ENCODE data around the gene MAGED1.

The MAGED1 gene

DNA sequence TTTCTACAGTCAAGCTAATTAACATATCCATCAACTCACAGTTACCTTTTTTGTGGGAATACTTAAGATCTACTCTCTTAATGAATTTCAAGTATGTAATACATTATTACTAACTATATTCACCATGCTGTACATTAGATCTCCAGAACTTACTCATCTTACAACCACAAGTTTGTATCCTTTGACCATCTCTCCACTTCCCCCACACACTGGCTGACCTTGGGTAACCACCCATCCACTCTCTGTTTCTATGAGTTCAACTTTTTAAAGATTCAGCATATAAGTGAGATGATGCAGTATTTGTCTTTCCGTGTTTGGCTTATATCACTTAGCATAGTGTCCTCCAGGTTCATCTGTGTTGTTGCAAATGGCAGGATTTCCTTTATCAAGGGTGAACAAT, 30.5 kb upstream of the MAGED1 start:
- no peak for DNase-seq (ENCODE audit: insufficient read length, low spot score)
- no peak for FAIRE-seq

GRCh38 chrX:51866210-51866609, 27.2 kb upstream of the MAGED1 start:
- TF ChIP-seq POU2F2 (IDR thresholded peaks at IDR 0.05; ENCODE audit: low read depth, low read length) (no peak), SPI1 (IDR thresholded peaks at IDR 0.05; ENCODE audit: low read depth, low read length) (no peak), TAF1 (IDR thresholded peaks at IDR 0.05; ENCODE audit: low read depth, low read length) (no peak), POLR2AphosphoS5 (IDR thresholded peaks at IDR 0.05; ENCODE audit: low read depth, low read length) (no peak), PAX5 (IDR thresholded peaks at IDR 0.05; ENCODE audit: insufficient read depth, low read length, severe bottlenecking) (no peak), POLR2A (IDR thresholded peaks at IDR 0.05; ENCODE audit: low read depth, low read length) (no peak)
- FAIRE-seq, result no peak
- no peak for DNase-seq (ENCODE audit: insufficient read length, low spot score)

More for the DNA sequence above, 30.5 kb upstream of the MAGED1 start:
- 0 out of 2 replicates have a peak, but pooled peaks have one; percentile 9 for TF ChIP-seq SPI1 (IDR thresholded peaks at IDR 0.05; ENCODE audit: low read depth, low read length)
- TF ChIP-seq TAF1 (IDR thresholded peaks at IDR 0.05; ENCODE audit: low read depth, low read length), result no peak
- no peak for TF ChIP-seq POLR2AphosphoS5 (IDR thresholded peaks at IDR 0.05; ENCODE audit: low read depth, low read length)

GRCh38 chrX:51867626-51868025, 25.8 kb upstream of the MAGED1 start:
- FAIRE-seq, result no peak
- TF ChIP-seq SPI1 (IDR thresholded peaks at IDR 0.05; ENCODE audit: low read depth, low read length), result no peak
- TF ChIP-seq POU2F2 (IDR thresholded peaks at IDR 0.05; ENCODE audit: low read depth, low read length), result no peak
- no peak for TF ChIP-seq POLR2A (IDR thresholded peaks at IDR 0.05; ENCODE audit: low read depth, low read length)
- no peak for TF ChIP-seq PAX5 (IDR thresholded peaks at IDR 0.05; ENCODE audit: insufficient read depth, low read length, severe bottlenecking)
- no peak for TF ChIP-seq TAF1 (IDR thresholded peaks at IDR 0.05; ENCODE audit: low read depth, low read length)
- TF ChIP-seq POLR2AphosphoS5 (IDR thresholded peaks at IDR 0.05; ENCODE audit: low read depth, low read length), result no peak
- no peak for DNase-seq (ENCODE audit: insufficient read length, low spot score)

DNA sequence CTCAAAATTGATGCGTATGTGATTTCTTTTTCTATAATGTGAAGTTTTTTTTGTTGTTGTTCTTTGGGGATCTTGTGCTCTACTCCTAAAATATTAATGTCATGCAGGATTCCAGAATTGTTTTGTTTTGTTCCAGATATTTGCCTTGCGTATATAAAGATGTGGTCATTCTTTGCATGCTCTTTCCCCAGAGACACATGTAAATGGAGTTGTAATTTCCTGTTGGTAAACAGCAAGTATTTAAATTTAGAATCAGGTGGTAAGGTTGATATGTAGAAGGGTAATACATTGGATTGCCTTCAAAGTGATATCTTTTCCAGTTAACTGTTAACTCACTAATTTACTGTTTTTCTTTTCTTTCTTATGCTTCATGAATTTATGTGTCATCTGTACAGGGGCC, 23.1 kb upstream of the MAGED1 start:
- DNase-seq (ENCODE audit: insufficient read length, low spot score) (no peak), FAIRE-seq (peak; percentile 62)
- TF ChIP-seq SPI1 (IDR thresholded peaks at IDR 0.05; ENCODE audit: low read depth, low read length) (no peak), POLR2AphosphoS5 (IDR thresholded peaks at IDR 0.05; ENCODE audit: low read depth, low read length) (no peak), PAX5 (IDR thresholded peaks at IDR 0.05; ENCODE audit: insufficient read depth, low read length, severe bottlenecking) (no peak), POLR2A (IDR thresholded peaks at IDR 0.05; ENCODE audit: low read depth, low read length) (no peak), POU2F2 (IDR thresholded peaks at IDR 0.05; ENCODE audit: low read depth, low read length) (no peak), TAF1 (IDR thresholded peaks at IDR 0.05; ENCODE audit: low read depth, low read length) (no peak)

DNA sequence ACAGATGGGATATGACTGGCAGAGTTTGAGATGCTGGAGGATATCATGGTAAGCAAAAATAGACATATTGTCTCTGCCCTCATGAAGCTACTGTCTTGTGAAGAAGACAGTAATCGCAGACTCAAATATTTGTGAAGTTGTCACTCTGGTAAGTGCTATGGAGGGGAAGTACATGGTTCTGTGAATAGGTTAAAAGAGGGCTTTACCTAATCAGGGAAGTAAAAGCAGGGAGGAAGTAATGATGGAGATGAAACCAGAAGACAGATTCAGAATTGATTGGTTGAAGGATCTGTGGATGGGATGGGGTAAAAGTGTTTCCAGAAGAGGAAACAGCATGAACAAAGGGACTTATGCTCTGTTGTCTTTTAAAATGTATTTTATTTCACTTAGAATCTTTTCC, 19.3 kb upstream of the MAGED1 start:
- FAIRE-seq, result no peak
- TF ChIP-seq POU2F2 (IDR thresholded peaks at IDR 0.05; ENCODE audit: low read depth, low read length) (no peak), POLR2AphosphoS5 (IDR thresholded peaks at IDR 0.05; ENCODE audit: low read depth, low read length) (no peak), SPI1 (IDR thresholded peaks at IDR 0.05; ENCODE audit: low read depth, low read length) (no peak), TAF1 (IDR thresholded peaks at IDR 0.05; ENCODE audit: low read depth, low read length) (no peak), POLR2A (IDR thresholded peaks at IDR 0.05; ENCODE audit: low read depth, low read length) (no peak), PAX5 (IDR thresholded peaks at IDR 0.05; ENCODE audit: insufficient read depth, low read length, severe bottlenecking) (no peak)
- no peak for DNase-seq (ENCODE audit: insufficient read length, low spot score)

DNA sequence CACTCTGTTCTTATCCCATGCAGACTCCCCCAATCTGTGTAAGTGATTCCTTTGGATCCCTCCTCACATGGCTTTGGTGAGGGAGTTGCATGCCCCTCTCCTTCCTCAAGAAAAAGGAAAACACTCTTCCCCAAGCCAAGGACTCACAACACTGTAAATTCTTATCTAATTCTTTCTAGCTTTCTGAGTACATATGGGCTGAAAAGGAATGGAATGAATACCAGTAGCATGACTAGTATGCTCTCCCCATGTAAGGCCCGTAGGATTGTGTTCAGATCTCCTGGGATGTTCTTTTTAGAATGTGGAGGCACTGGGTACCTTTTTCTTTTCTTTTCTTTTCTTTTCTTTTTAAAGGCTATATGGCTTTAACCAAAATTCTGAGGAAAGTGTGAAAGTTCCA, 17.0 kb upstream of the MAGED1 start:
- FAIRE-seq (no peak), DNase-seq (ENCODE audit: insufficient read length, low spot score) (no peak)
- TF ChIP-seq SPI1 (IDR thresholded peaks at IDR 0.05; ENCODE audit: low read depth, low read length) (no peak), PAX5 (IDR thresholded peaks at IDR 0.05; ENCODE audit: insufficient read depth, low read length, severe bottlenecking) (no peak), POLR2A (IDR thresholded peaks at IDR 0.05; ENCODE audit: low read depth, low read length) (no peak), TAF1 (IDR thresholded peaks at IDR 0.05; ENCODE audit: low read depth, low read length) (no peak), POLR2AphosphoS5 (IDR thresholded peaks at IDR 0.05; ENCODE audit: low read depth, low read length) (no peak), POU2F2 (IDR thresholded peaks at IDR 0.05; ENCODE audit: low read depth, low read length) (no peak)

- no peak for DNase-seq (ENCODE audit: insufficient read length, low spot score)
- no peak for TF ChIP-seq SPI1 (IDR thresholded peaks at IDR 0.05; ENCODE audit: low read depth, low read length)
- no peak for TF ChIP-seq PAX5 (IDR thresholded peaks at IDR 0.05; ENCODE audit: insufficient read depth, low read length, severe bottlenecking)
- TF ChIP-seq POLR2AphosphoS5 (IDR thresholded peaks at IDR 0.05; ENCODE audit: low read depth, low read length), result no peak
- TF ChIP-seq TAF1 (IDR thresholded peaks at IDR 0.05; ENCODE audit: low read depth, low read length), result no peak
- TF ChIP-seq POU2F2 (IDR thresholded peaks at IDR 0.05; ENCODE audit: low read depth, low read length), result no peak
- TF ChIP-seq POLR2A (IDR thresholded peaks at IDR 0.05; ENCODE audit: low read depth, low read length), result no peak
- no peak for FAIRE-seq
These were observed 15.4 kb upstream of the MAGED1 start for GRCh38 chrX:51878056-51878455.

GRCh38 chrX:51889851-51890250, 3.6 kb upstream of the MAGED1 start:
- DNase-seq (ENCODE audit: insufficient read length, low spot score), result no peak
- TF ChIP-seq TAF1 (IDR thresholded peaks at IDR 0.05; ENCODE audit: low read depth, low read length) (no peak), PAX5 (IDR thresholded peaks at IDR 0.05; ENCODE audit: insufficient read depth, low read length, severe bottlenecking) (no peak), POLR2A (IDR thresholded peaks at IDR 0.05; ENCODE audit: low read depth, low read length) (no peak), POU2F2 (IDR thresholded peaks at IDR 0.05; ENCODE audit: low read depth, low read length) (no peak), POLR2AphosphoS5 (IDR thresholded peaks at IDR 0.05; ENCODE audit: low read depth, low read length) (no peak)
- FAIRE-seq, result no peak

DNA sequence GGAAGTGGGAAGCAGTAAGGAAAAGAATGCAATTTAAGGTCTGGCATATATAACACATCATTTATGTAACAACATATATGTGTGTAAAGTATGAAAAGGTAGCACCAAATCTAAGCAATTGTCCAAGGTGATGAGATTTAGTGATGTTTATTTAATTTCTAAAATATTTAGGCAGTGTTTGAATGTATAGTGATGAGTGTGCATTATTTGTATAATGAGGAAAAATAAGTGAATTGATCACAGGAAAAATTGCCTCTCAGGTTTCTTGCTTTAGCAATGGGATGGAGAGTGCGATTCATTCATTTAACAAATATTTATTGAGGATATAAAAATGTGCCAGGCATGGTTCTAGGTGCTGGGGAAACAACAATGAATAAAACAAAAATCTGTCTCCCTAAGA, 2.2 kb upstream of the MAGED1 start:
- DNase-seq (ENCODE audit: insufficient read length, low spot score) (no peak), FAIRE-seq (no peak)
- no peak for TF ChIP-seq POLR2AphosphoS5 (IDR thresholded peaks at IDR 0.05; ENCODE audit: low read depth, low read length)

DNA sequence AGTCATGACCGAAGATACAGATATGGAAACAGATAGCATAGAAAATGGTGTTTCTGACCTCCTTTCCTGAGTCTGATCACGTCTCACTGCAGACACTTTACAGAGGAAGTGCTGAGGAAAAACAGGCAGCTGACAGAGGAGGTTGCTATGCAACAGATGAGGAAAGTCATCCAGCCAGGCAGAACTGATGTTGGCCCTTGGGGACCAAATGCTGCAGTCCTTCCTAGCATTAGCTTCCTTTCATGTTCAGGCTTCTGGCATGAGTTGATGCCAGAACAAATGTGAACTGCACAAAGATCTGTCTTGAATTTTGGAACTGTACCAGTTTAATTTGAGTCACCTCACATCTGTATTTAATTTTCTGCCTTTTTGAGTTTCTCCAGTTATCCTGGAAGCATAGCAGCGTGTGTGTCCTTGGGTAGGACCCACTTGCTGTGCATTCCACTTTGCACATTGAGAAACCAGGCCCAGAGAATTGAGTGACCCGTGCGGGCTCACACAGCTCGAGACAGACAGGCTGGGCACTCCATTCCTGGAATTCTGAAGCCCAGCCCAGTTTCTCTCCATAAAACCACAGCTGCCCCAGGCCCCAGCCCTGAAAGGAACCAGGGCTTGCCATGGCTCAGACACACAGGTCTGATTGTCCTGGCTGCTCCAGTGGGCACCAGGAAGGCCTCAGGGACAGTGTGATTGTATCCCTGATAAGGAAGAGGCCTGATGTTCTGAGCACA, 1.4 kb upstream of the MAGED1 start:
- TF ChIP-seq SPI1 (IDR thresholded peaks at IDR 0.05; ENCODE audit: low read depth, low read length) (peak; percentile 51), POLR2AphosphoS5 (IDR thresholded peaks at IDR 0.05; ENCODE audit: low read depth, low read length) (no peak), TAF1 (IDR thresholded peaks at IDR 0.05; ENCODE audit: low read depth, low read length) (no peak)
- no peak for DNase-seq (ENCODE audit: insufficient read length, low spot score)
- FAIRE-seq, result peak; percentile 84

All from GM12891 (cell line).